Measurements from ENCODE around the gene OR56B1.
A peak's percentile ranks its signal among the peaks of the same experiment; 100 is the strongest.
"Not testable (repeated sequence)": the region's sequence is repeated elsewhere in the genome, so short reads cannot be mapped to it uniquely, and the experiment has no call there.

Gene OR56B1, protein sequence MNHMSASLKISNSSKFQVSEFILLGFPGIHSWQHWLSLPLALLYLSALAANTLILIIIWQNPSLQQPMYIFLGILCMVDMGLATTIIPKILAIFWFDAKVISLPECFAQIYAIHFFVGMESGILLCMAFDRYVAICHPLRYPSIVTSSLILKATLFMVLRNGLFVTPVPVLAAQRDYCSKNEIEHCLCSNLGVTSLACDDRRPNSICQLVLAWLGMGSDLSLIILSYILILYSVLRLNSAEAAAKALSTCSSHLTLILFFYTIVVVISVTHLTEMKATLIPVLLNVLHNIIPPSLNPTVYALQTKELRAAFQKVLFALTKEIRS

DNA sequence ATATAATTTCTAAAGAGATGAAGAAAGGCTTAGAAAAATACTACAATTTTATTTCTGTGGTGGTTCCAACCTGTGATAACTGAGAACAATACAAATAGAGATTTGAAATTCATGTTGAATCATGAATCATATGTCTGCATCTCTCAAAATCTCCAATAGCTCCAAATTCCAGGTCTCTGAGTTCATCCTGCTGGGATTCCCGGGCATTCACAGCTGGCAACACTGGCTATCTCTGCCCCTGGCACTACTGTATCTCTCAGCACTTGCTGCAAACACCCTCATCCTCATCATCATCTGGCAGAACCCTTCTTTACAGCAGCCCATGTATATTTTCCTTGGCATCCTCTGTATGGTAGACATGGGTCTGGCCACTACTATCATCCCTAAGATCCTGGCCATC is at the start of gene OR56B1:
TSS of gene OR56B1 (plus strand) at position 53 of the 400 bp plus-strand sequence. CDS start at position 122, 69 bp downstream.
- DNase-seq (ENCODE audit: low spot score): no peak

DNA sequence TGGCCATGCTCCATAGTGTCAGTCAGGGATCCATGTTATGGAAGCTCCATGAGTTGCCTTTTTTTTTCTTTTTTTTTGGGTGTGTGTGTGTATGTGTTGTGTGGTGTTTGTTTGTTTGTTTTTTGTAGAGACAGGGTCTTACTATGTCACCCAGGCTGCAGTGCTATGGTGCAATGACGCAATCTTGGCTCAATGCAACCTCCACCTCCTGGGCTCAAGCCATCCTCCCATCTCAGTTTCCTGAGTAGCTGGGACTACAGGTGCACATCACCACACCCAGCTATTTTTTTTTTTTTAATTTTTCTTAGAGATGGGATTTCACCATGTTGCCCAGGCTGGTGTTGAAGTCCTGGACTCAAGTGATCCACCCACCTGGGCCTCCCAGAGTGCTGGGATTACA is 47.8 kb upstream of the OR56B1 start:
- DNase-seq (ENCODE audit: low spot score): no peak

DNA sequence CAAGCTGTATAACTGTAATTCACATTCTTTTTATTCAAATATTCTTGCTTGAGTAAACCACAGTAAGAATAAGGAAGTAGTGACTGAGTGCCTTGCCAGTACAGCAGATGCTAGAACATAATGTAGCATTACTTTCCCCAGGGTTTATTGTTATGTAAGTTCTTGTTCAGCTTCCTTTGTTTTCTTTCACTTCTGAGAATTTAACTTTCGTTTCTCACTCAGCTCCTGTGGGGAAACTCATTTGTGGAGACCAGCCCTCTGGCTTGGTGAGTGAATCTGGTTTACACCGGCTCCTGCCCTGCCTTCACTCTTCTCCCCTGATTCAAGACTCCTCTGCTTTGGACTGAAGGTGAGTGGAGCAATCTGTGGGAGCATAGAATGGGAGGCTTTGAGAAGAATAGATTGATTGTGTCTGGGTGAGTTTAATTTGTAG is 46.7 kb upstream of the OR56B1 start, which contains the start of gene TRIM22:
TSS of gene TRIM22 (plus strand) at position 240 of the 433 bp plus-strand sequence. CDS start 6,443 bp downstream, outside the sequence.
- peak; percentile 61 for DNase-seq (ENCODE audit: low spot score)

DNA sequence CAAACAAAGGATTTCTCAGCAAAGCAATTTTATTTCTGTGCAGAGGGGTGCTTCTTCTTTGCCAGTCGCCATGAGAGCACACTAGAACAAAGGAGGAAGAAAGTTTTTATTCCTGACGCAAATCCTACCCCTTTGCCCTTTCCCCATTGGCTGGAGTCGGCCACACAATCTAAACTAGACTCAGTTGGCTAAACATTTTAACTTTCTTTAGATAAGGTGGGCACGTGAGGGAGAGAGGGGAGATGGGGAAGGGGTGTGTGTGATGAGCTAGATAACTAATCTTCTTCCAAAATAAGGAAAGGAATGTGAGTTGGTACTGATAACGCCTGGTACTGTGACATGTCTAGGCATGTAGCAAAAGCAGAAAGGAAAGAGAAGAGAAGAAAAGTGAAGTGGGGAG is 46.0 kb upstream of the OR56B1 start:
- DNase-seq (ENCODE audit: low spot score): peak; percentile 20

DNA sequence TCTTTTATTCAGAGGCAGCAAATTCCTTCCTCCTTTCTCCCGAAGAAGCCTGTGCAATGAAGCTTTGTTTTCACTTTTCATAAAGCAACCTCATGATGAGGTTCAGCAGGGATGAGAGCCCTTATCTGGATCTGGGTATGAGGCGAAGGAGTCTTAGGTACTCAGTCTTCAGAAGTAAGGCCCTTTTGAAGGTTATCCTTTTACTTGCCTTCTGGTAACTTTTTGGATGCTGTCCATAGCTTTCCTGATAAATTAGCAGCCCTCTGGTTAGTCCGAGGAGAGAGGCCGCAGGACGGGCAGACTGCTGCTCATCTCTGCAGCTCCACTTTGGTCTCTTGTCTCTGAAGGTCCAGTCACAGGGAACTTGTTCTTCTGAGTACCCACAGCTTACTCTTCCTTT is 45.5 kb upstream of the OR56B1 start:
- no peak for DNase-seq (ENCODE audit: low spot score)

DNA sequence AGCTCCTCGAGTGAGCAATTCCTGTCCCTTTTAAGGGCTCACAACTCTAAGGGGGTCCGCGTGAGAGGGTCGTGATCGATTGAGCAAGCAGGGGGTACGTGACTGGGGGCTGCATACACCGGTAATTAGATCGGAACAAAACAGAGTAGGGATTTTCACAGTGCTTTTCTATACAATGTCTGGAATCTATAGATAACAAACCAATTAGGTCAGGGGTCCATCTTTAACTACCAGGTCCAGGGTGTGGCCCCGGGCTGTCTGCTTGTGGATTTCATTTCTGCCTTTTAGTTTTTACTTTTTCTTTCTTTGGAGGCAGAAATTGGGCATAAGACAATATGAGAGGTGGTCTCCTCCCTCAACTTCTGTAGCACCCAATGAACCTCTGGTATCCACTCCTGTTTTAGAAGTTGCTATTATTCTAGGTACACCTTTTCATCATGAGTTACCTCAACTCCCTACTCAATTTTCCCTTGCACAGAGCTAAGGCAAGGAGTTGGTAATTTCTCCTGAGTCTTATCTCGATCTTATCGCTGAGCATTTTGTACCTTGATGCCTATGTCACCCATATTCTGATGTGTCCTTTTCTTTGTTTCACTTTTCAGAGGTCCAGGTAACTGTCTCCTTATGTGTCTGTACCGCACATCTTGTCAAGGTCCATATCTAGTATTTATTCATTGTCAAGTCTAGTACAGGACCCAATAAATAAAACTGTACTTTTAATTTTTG is 44.8 kb upstream of the OR56B1 start:
- DNase-seq (ENCODE audit: low spot score): not testable (repeated sequence)

DNA sequence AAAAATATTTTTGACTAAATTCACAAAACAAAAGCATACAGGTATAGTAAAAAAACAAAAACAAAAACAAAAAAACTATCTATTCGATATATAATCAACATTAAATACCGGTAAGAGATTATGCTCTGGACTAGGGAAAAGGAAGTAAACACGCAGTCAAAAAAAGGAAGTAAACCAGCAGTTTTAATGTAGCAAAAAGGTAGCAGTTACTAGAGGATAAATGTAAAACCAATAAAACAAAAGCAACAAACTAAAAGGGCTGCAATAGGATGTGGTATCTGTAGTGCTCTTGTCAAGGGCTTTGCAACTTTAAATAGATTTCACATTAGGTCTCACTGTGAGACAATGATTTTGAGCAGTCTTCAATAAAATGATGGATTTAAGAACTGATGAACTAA is 44.3 kb upstream of the OR56B1 start:
- no peak for DNase-seq (ENCODE audit: low spot score)

DNA sequence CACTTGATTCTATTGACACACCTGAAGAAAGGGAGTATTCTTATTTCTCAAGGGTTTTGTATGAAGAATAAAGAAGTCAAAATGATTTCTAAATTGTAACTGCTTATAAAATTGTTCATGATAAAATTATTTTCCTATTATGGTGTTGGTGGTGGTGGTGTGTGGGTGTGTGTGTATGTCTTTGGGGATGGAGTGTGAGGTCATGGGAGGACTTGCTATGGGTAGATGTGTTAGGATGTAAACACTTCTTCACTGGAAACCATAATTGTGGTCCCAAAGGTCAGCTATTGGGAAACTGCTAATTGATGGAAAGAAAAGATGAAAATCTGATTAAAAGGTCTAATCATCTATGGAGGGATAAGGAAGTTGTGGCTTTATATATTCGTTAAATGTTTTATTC is 41.6 kb upstream of the OR56B1 start:
- DNase-seq (ENCODE audit: low spot score): no peak

DNA sequence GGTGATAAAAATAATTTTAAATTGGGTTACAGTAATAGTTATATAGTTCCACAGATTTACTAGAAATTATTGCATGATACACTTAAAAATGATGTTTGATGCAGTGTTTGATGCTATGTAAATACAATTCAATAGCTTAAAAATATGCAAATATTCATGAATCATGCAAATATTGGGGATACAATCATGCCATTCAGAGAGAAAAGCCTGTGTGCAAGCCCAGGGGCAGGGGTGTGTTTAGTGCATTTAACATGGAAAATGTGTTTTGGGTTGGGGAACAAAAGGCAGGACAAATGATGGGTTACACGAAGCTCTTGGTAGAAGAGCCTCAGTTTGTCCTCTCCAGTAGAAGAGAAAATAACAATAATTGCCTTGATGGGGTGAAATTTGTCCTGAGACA is 40.7 kb upstream of the OR56B1 start:
- no peak for DNase-seq (ENCODE audit: low spot score)

DNA sequence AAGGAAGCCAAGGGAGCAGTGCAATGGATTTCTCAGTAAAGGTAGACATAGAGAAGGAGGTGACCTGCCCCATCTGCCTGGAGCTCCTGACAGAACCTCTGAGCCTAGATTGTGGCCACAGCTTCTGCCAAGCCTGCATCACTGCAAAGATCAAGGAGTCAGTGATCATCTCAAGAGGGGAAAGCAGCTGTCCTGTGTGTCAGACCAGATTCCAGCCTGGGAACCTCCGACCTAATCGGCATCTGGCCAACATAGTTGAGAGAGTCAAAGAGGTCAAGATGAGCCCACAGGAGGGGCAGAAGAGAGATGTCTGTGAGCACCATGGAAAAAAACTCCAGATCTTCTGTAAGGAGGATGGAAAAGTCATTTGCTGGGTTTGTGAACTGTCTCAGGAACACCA is 40.0 kb upstream of the OR56B1 start:
- no peak for DNase-seq (ENCODE audit: low spot score)

DNA sequence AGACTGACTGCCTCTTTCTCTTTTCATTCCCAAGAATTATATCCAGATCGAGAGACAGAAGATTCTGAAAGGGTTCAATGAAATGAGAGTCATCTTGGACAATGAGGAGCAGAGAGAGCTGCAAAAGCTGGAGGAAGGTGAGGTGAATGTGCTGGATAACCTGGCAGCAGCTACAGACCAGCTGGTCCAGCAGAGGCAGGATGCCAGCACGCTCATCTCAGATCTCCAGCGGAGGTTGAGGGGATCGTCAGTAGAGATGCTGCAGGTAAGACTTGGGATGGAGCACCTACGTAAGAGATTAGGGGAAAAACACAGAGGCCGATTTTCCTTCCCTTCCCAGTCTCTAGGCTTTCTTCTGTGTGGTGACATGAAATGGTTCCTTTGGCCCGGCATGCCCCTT is 38.0 kb upstream of the OR56B1 start:
- DNase-seq (ENCODE audit: low spot score): no peak

DNA sequence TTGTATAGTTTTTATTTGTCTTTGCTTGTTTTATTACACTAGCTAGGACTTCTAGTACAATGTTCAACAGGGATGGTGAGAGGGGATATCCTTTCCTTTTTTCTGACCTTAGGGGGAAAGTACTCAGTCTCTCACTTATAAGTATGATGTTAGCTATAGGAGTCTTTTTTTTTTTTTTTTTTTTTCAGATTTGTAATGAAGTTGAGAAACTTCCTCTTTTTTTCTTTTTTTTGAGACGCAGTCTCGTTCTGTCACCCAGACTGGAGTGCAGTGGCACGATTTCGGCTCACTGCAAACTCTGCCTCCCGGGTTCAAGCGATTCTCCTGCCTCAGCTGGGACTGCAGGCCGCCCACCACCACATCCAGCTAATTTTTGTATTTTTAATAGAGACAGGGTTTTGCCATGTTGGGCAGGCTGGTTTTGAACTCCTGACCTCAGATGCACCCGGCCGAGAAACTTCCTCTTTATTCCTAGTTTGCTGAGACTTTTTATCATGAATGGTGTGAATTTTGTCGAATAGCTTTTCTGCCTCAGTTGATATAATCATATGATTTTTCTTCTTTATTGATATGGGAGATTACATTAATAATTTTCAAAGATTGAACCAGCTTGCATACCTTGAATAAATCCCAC is 35.7 kb upstream of the OR56B1 start:
- no peak for DNase-seq (ENCODE audit: low spot score)

DNA sequence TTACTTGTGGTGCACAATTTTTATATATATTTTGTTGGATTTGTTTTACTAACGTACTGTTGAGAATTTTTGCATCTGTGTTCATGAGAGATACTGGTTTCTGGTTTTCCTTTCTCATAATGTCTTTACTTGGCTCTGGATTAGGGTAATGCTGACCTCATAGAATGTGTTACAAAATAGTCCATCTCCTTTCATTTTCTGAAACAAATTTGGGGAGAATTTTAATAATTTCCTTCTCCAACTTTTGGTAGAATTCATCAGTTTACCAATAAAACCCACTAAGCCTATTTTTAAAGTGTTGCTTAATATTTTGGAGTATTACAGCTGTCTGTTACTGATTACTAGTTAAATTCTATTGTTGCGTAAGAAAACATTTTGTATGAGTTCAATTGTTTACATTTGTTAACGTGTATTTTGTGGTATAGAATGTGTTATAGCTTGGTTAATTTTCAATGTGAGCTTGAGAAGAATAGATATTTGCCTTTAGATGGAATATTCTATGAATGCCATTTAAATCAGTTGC is 35.1 kb upstream of the OR56B1 start:
- no peak for DNase-seq (ENCODE audit: low spot score)

DNA sequence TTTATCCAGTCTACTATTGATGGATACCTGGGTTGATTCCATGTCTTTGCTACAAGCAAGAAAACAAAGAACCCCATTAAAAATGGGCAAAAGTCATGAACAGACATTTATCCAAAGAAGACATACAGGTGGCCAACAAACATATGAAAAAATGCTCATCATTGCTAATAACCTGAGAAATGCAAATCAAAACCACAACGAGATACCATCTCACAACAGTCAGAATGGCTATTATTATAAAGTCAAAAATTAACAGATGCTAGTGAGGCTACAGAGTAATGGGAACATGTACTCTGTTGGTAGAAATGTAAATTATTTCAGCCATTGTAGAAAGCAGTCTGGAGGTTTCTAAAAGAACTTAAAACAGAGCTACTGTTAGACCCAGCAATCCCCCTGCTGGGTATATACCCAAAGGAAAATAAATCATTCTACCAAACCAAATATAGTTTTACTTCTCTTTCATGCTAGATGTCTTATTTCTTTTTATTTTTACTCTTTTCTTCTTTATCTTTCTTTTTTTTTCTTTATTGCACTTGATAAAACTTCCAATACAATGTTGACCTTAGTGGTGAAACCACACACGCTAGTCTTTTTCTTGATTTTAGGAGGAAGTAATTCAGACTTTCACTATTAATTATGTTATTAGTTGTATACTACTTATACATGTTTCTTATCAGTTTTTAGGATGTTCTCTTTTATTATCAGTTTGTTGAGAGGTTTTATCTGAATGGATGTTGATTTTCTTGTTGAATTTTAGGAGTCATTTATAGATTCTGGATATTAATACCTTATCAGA is 32.3 kb upstream of the OR56B1 start:
- no peak for DNase-seq (ENCODE audit: low spot score)

DNA sequence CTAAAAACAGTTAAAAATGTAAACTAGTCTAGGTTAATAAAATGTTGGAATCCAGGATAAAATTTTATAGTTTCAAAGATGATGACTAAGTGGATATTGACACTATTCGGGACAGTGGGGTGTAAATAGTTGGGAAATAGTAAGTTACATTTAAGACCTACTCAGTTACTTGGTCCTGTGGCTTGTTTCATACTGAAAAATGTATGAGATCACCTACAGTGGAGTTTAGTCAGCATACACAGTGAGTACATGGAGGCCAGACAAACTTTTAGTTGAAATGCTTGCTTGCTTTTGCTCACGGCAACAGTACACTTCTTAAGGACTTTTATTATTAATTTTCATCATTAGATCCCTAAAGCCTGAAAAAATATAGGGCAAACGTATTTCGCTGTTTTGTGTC is 30.6 kb upstream of the OR56B1 start:
- DNase-seq (ENCODE audit: low spot score): no peak

DNA sequence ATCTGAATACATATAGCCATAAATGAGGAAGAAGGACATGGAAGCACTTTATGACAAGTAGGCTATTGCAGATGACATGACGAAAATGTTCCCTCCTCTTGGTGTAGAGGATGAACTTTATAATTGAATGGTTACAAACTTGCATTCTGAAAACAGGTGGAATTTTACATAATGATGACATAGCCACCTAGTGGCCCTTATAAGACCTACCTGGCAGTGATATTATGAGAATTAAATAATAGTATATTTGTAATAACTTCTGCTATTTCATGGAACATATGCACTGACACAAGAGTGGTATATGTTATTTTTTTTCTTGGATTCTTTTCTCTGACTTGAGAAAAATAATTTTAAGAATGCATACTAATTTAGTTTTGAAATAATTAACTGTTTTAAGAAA is 23.7 kb upstream of the OR56B1 start:
- no peak for DNase-seq (ENCODE audit: low spot score)

DNA sequence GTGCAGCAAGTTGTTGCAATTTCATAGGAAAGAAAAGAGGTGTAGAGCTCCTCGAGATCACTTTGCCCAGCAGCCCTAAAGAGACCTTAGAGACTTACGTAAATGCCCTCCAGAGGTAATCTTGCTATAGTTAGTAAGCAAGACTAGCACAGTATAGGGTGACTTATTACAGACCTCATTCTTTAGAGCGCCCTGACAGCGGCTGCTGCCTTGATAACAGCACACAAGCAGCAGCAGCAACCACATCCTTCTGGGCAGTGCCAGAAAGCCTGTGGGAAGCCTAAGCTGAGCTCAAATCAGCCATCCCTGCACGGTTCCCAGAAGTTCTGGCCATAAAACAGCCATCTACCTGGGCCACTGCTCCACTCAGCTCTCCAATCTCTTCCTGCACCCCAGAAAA is 22.6 kb upstream of the OR56B1 start:
- DNase-seq (ENCODE audit: low spot score): no peak

DNA sequence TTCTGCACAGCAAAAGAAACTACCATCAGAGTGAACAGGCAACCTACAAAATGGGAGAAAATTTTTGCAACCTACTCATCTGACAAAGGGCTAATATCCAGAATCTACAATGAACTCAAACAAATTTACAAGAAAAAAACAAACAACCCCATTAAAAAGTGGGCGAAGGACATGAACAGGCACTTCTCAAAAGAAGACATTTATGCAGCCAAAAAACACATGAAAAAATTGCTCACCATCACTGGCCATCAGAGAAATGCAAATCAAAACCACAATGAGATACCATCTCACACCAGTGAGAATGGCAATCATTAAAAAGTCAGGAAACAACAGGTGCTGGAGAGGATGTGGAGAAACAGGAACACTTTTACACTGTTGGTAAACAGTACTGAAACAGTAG is 19.7 kb upstream of the OR56B1 start:
- DNase-seq (ENCODE audit: low spot score): not testable (repeated sequence)

DNA sequence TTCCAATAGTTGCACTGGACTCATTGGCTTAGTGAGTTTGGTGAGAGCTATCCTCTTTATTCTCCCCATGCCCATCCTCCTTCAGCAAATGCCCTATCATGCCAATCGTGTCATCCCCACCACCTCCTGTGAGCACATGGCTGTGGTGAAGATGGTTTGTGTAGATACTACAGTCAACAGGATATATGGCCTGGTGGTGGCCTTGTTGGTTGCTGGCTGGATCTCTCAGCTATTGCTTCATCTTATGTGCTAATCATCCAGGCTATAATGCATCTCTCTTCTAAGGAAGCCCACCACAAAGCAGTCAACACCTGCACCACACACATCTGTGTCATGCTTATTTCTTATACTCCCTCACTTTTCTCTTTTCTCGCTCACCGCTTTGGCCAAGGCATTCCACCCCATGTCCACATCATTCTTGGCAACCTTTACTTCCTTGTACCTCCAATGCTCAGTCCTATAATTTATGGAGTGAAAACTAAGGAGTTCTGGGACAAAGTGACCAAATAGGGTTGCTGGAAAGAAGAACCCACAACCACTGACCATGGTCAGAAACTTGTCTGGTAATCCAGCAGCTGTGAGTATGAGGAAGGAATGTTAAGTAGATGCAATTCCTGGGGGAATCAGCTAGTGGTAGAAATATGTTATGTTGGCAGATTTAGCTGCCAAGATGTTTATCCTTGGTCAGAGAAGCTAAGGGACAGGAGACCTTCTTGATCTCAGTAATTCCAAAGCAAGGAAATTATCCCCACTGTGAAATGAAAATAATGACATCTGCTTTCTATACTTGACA is 16.3 kb upstream of the OR56B1 start:
- DNase-seq (ENCODE audit: low spot score): no peak

DNA sequence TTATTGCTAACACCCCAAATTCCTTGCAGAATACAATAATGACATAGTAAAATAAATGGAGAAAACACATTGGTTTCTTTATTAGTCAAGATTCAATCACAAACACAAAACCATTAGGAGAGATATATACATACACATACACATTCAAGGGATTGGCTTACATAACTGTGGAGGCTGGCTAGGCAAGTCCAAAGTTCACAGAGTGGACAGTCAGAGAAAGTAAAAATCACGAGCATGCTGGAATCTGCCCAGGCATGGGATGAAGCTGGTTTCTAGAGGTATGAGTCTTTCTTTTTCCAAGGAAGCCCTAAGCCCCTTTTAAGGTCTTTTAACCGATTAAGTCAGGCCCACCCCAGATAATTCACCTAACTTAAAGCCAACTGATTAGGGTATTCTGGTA is 13.6 kb upstream of the OR56B1 start:
- DNase-seq (ENCODE audit: low spot score): no peak

DNA sequence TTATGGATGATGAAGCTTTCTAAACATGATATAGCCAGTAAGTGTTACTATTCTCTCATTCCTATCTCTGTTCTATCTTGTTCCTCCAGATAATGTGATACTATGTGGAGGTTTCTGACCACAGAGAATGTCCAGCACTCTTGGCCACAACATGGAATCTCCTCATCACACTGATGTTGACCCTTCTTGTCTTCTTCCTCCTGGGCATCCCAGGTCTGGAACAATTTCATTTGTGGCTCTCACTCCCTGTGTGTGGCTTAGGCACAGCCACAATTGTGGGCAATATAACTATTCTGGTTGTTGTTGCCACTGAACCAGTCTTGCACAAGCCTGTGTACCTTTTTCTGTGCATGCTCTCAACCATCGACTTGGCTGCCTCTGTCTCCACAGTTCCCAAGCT is 9.9 kb upstream of the OR56B1 start:
- DNase-seq (ENCODE audit: low spot score): no peak

Measured in globus pallidus (tissue), 1 donor.